Umbilical cord (tissue), 2 donors: ENCODE measurements around the gene TMC1. TPM values are rescaled to one million over a fixed set of nuclear protein-coding genes. Genes with fewer than 3 reads are reported as not detected.
"Not testable (repeated sequence)": the region's sequence is repeated elsewhere in the genome, so short reads cannot be mapped to it uniquely, and the experiment has no call there.

Source experiments
- DNase-seq: peaks from one replicate; pipeline ENCODE4 v3.0.0-alpha.2; 2015; ENCODE audit warnings: low spot score
- total RNA-seq: library from RNA; depleted of rRNA; stranded (reverse); fragments of >200 nt; gene quantifications from one replicate; pipeline ENCODE4 v1.2.3, GENCODE V29; 2014; ENCODE audit warnings: low replicate concordance; ENCODE audit not compliant: insufficient read depth

Gene TMC1
- total RNA-seq, 1 donor from 2014 or later: 0.96 TPM

DNA sequence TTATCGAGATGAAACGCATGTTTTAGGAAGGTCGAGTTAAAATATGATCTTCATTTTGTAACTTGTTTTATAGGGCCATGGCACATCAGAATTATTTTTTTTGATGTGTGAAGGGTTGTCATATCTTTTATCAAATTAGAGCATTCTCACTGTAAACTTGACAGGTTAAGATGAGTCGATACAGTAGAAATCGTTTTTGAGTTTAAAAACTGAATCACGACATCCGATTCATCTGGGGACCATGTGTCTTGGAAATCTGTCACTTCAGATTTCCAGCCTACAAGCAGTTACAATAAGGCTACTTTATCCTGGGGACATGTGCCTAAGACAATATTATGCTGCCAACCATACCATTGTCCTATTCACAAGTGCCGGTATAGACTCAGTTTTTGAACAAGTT is 295.3 kb downstream of the TMC1 start:
- DNase-seq: no peak

DNA sequence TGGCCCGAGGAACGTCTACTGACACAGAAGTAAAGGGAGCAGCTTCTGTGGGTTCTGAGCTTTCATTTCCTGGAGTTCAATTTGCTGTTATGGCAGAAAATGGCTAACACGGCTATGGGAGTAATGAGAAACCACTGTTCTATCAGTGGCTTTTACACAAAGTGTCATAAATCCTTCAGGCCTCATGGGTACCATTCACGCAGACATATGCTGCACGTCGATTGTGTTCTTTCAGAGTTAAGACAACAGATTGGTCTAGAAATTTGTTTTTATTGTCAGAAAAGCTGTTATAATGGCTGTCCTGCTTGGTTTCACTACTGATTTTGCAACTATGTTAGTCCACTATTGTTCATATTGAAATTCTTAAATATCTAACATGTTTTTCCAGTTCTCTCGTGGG is 296.0 kb downstream of the TMC1 start:
- no peak for DNase-seq

- no peak for DNase-seq
Observed at GRCh38 chr9:72818385-72818784, 297.0 kb downstream of the TMC1 start.

- DNase-seq: no peak
Observed at GRCh38 chr9:72823971-72824370, 302.6 kb downstream of the TMC1 start.

- peak; percentile 86 for DNase-seq
Observed at GRCh38 chr9:72826996-72827949, 305.9 kb downstream of the TMC1 start.

- DNase-seq: no peak
Observed at GRCh38 chr9:72827950-72828731, 306.7 kb downstream of the TMC1 start.

DNA sequence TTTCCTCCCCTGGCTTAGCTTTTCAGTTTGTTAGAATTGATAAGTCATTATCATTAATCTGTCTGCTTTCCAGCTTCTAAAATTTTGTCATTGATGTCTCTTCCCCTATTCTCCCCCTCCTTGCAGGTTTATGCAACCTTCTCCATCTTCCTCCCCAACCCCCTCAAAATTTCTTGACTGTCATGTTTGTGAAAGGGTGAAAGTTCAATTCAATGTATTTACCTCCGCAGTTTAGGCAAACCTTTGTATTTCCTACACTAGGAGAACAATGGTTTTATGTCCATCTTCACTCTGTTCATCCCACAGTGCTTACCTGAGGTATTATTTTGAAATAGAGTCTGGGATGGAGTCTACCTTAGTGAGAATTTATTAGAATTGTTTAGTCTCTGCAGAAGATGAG is 313.6 kb downstream of the TMC1 start:
- DNase-seq: no peak

GRCh38 chr9:72836790-72837189 is 315.4 kb downstream of the TMC1 start:
- DNase-seq: no peak

DNA sequence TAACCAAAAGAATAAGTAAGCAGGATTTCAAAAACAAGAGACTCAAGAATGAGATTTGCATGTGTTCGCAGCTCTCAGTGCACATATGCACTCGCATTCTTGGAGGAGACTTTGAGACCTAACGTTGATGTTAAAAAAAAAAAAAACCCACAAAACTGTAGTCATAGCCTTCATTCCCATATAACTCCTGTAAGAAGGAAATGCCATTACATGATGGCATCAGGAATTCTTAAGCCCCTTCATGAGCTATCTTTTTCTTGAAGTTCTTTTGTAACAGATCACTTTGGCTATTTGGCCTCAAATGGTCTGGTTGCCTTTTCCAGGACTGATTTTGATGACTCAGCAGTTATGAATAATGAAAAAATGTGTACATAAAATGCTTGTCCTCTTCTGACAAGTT is 317.7 kb downstream of the TMC1 start:
- peak; percentile 26 for DNase-seq

GRCh38 chr9:72843520-72844439 is 322.4 kb downstream of the TMC1 start:
- peak; percentile 39 for DNase-seq

- no peak for DNase-seq
Observed at GRCh38 chr9:72844440-72844768, 323.0 kb downstream of the TMC1 start.

- DNase-seq: not testable (repeated sequence)
Observed at GRCh38 chr9:72845052-72845451, 323.6 kb downstream of the TMC1 start.

- not testable (repeated sequence) for DNase-seq
Observed at GRCh38 chr9:72850209-72850608, 328.8 kb downstream of the TMC1 start.

GRCh38 chr9:72855321-72855720 is 333.9 kb downstream of the TMC1 start:
- DNase-seq: no peak

GRCh38 chr9:72855890-72856523 is 334.6 kb downstream of the TMC1 start:
- DNase-seq: no peak

DNA sequence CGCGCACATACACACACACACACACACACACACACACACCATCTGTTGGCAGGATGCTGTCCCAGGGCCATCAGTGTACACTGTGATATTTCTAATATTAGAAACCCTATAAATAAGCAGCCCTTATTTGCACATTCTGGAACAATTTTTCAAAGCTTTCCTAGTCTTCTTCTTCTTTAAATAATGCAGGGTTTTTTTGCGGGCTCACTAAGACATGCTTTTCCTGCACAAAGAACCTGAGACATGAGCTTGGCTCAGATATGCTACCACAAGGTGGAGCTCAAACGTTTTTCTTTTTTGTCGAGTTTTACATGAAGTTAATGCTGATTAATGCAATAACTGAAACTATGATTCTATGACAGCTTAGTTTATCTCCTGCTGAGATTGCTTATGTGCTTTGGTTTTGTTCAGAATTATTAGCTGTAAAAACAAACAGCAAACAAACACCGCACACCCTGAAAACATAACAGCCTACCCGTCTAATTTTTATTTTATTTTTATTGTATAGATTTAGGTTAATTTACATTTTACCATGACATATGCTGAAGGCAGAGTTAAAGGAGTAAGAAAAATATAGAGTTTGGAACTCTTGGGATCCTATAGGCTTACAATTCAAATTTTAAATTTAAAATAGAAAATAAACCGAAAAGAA is 335.7 kb downstream of the TMC1 start:
- peak; percentile 81 for DNase-seq

- DNase-seq: no peak
Observed at GRCh38 chr9:72857624-72857996, 336.2 kb downstream of the TMC1 start.

DNA sequence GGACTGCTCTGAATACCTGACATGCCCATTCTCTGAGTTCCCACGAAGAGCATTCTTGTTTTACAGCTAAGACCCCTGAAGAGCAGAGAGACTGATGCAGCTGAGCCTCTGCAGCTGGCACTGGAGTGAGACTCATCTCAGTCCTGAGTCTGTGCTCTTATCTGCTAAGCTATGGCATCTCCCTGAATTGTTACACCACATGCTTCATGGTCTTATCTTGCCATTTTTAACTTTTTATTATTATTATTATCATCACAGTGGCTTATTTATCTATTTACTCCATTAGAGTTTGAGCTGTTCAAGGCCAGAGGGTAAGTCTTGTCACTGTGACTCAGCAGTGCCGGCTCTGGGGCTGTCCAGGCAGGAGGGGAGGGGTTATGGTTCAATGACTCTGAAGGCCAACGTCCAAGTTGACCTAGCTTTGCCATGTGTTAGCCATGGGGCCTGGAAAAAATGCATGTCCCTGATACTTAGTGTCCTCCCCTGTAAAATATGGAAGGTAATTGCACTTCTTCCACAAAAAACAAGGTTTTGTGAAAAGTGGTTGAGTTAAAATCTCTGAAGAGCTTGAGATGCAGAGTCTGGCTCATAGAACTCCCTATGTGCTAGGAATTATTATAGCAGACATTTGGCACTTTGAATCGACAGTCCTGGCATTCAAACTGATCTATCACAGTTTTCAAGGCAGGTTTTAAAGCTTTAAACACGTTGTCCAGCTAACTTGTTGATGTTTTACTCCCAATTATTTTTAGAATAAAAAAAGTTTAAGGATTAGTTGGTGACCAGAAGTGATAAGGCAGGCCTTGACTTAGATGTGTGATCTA is 336.9 kb downstream of the TMC1 start:
- peak; percentile 53 for DNase-seq

DNA sequence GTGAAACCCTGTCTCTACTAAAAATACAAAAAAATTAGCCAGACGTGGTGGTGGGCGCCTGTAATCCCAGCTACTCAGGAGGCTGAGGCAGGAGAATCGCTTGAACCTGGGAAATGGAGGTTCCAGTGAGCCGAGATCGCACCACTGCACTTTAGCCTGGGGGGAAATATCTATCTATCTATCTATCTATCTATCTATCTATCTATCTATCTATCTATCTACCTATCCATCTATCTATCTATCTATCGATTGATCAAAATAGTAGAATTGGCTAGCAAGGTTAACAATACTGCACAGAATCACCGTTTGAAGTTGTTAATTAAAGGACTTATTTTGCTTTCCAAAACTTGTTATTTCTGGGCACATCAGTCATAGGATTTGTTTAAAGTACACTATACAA is 341.4 kb downstream of the TMC1 start:
- DNase-seq: not testable (repeated sequence)
